GM19328 (cell line): ENCODE results near the gene SLC44A4.
"Not testable (repeated sequence)": the region's sequence is repeated elsewhere in the genome, so short reads cannot be mapped to it uniquely, and the experiment has no call there.

Source experiments
- ATAC-seq: cut with Tn5 transposase; IDR thresholded peaks from one replicate; pipeline ENCODE4 v1.9.1; 2021; ENCODE audit warnings: mild to moderate bottlenecking, moderate library complexity; ENCODE audit not compliant: unreplicated experiment

SLC44A4 gene

DNA sequence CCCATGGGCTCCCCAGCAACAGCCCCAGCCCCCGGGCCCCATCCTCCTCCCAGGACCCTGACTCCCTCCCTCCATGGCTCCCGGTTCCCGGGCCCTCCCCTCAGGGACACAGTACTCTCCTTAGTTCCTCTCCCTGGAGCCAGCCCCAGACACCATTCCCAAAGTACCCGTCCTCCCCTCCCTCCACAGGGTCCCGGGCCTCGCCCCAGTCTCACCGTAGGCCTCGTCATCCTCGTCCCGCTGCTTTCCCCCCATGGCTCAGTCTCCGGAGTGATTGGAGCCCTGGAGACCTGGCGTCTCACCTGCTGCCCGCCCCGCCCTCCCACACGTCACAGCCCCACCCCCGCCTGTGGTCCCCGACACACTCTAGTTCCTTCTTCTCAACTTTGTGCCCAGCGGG lies at the start of gene SLC44A4:
SLC44A4 (minus strand) TSS at position 272 of the 400 bp plus-strand sequence; CDS start at position 255, 17 bp downstream.
- ATAC-seq, result no peak

DNA sequence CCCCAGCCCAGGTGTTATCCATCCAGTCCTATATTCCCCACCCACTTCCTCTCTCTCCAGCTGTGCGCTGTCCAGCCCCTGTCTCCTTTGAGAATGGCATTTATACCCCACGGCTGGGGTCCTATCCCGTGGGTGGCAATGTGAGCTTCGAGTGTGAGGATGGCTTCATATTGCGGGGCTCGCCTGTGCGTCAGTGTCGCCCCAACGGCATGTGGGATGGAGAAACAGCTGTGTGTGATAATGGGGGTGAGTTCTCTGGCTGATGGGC lies 49.8 kb upstream of the SLC44A4 start:
- ATAC-seq, result no peak

- ATAC-seq, result no peak
These were observed 49.3 kb upstream of the SLC44A4 start for GRCh38 chr6:31927863-31928671.

- no peak for ATAC-seq
These were observed 48.6 kb upstream of the SLC44A4 start, which contains the start of gene C2 for GRCh38 chr6:31927242-31927862. C2 (plus strand) TSS chr6:31927717; CDS start chr6:31927753, 36 bp downstream.

DNA sequence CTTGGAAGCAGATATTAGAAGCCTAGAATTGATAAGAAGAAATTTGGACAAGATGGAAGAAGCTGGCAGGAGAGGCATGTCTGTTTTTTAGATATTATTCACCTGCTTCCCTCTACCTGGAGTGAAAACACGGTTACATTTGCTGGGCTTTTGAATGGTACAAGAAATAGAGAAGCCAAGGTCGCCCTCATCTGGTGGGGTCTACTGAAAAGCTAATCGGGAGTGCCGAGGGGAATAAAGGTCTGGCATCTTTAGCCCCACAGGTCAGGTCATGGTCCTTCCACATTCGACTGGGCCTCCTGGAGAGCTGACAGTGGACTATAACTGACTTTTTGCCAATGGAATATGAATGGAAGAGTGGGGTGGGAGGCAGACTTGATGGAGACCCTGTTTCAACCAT lies 44.1 kb upstream of the SLC44A4 start:
- ATAC-seq, result no peak

GRCh38 chr6:31920811-31921210 lies 42.0 kb upstream of the SLC44A4 start:
- no peak for ATAC-seq

DNA sequence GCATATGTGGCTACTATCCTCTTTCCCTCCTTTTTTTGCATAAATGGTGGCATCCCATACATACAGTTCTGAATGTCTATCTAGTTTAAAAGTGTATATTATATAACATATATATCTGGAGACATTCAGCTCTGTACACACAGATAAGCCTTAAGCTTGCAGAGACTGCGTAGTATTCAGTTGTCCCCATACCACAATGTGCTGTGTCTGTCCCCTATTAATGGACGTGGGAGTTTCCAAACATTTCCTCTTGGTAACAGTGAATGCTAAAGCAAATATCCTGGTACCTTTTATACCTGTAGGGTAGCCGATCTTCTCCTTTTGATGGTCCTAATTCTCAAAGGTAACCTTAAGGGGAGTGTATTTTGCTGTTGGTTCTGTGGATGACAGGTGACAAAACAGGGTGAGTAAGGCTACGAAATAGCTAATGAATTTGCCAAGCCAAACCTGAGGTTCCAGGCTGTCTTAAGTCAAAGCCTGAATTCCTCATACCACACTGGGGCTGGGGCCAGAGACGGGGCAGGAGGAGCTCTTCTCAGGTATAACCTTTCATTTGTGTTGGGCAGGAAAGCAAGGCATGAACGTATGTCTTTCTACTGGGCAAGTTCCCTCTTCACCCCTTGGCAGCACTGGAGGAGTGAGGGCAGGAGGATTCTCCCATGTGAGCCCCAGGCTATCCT lies 41.0 kb upstream of the SLC44A4 start:
- no peak for ATAC-seq

- no peak for ATAC-seq
These were observed 39.4 kb upstream of the SLC44A4 start for GRCh38 chr6:31918069-31918720.

DNA sequence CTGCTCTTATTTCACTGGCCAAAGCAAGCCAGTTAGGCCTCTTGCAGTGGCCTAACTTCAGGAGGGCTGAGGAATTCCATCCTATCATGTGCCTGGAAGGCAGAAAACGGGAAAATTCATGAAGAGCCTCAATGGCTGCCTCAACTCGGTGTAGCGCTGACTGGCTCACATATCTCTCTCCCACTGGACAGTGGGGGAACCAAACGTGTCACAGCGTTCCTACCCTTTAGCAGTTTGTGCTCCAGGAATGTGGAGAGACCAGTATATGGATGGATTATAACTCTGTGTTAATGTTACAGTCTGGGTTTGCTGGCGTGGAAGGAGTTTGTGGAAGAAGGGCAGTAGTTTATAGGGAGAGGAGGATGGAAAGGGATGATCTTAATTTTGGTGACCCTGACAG lies 37.0 kb upstream of the SLC44A4 start:
- ATAC-seq, result no peak

DNA sequence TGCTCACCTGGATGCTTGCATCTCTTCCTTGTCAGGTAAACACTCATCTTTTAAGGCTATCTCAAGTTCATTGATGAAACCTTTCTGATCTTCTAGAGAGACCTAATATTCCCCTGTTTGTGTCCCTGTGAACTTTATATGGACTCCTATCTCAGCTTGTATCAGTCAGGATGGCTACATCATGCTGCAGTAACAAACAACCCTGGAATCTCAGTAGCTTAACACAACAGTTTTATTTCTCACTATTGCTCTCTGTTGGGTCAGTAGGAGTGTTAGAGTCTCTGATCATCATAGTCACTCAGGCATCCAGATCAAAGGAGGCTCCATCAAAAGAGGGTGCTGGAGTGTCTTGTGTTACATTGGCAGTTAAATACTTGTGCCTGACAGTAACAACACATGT lies 36.6 kb upstream of the SLC44A4 start:
- no peak for ATAC-seq

- no peak for ATAC-seq
These were observed 33.2 kb upstream of the SLC44A4 start for GRCh38 chr6:31911826-31912585.

DNA sequence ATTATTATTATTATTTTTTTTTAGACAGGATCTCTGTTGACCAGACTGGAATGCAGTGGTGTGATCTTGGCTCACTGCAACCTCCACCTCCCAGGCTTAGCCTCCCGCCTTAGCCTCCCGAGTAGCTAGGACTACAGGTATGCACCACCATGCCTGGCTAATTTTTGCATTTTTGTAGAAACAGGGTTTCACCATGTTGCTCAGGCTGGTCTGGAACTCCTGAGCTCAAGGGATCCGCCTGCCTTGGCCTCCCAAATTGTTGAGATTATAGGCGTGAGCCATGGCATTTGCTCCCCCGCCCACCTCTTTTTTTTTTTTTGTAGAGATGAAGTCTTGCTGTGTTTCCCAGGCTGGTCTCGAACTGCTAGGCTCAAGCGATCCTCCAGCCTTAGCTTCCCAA lies 30.5 kb upstream of the SLC44A4 start:
- not testable (repeated sequence) for ATAC-seq

GRCh38 chr6:31908791-31909190 lies 30.0 kb upstream of the SLC44A4 start:
- no peak for ATAC-seq

GRCh38 chr6:31908255-31908654 lies 29.5 kb upstream of the SLC44A4 start:
- ATAC-seq, result not testable (repeated sequence)

DNA sequence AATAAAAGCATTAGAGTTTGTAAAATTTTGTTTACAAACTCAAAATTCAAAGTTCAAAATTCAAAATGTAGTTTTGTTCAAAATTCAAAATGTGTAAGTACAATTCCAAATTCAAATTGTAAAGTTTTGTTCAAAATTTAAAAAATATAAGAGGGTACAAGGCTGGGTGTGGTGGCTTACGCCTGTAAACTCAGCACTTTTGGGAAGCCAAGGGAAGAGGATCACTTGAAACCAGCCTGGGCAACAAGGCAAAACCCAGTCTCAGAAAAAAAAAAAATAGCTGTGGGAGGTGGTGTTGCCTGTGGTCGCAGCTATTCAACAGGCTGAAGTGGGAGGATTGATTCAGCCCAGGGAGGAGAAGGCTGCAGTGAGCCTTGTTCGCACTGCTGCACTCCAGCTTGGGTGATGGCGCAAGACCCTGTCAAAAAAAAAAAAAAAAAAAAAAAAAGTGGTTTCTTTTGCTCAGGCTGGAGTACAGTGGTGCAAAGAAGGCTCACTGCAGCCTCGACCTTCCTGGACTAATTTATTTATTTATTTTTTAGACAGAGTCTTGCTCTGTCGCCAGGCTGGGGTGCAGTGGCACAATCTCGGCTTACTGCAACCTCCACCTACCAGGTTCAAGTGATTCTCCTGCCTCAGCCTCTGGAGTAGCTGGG lies 28.5 kb upstream of the SLC44A4 start:
- ATAC-seq, result no peak

- not testable (repeated sequence) for ATAC-seq
These were observed 27.9 kb upstream of the SLC44A4 start for GRCh38 chr6:31906727-31907126.

DNA sequence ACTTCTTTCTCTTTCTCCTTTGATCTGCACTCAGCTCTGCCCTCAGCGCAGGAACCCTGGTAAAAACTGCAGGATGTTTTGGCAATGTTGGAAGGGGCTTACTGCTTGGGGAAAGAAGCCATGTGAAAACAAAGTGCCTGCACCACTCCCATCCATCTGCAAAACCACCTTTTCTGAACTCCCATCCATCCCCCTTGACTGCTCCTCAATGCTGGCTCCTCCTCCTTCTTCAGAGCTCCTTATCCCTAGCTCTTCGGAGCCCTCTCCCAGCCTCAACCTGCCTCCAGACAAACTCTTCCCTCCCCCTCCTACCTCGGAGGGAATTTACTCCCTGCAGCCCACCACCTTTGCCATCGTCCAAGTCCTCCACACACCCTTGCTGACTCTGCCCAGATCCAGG lies 27.3 kb upstream of the SLC44A4 start:
- ATAC-seq, result no peak

DNA sequence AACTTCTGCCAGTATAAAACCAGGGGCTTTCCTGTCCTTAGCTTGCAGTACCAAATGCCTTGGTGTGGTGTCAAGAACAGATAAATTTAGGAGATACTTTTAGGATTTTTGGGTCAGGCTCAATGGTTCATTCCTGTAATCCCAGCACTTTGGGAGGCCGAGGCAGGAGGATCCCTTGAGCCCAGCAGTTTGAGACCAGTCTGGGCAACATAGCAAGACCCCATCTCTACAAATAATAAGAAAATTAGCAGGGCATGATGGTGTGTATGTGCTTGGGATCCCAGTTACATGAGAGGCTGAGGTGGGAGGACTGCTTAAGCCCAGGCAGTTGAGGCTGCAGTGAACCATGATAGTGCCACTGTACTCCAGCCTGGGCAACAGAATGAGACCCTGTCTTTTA lies 26.2 kb upstream of the SLC44A4 start:
- ATAC-seq, result no peak

DNA sequence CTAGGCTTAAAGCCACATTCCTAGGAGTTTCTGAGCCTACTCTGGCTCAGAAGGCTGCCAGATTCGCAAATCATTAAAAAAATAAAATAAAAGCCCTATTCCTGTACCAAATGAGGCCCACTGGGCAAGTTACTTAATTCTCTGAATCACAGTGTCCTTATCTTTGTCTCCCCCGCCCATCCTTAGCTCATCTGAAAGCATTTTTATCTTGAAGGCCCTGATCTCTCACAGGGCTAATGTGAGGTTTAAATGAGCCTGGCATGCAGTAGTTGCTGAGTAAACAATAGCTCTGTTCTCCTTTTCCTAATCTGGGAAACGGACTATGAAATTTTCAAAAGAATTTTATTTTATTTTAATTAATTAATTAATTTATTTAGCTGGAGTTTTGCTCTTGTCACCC lies 25.2 kb upstream of the SLC44A4 start:
- ATAC-seq, result no peak

- ATAC-seq, result no peak
These were observed 23.3 kb upstream of the SLC44A4 start, which contains the start of gene ZBTB12 for GRCh38 chr6:31901953-31902643. ZBTB12 (minus strand) TSS chr6:31902086; CDS start chr6:31901305, 781 bp downstream.
